GM19468 (cell line): ENCODE data around the gene HDAC1.

Experiments used
- ATAC-seq: cut with Tn5 transposase; IDR thresholded peaks from one replicate; pipeline ENCODE4 v1.9.1; 2021; ENCODE audit warnings: mild to moderate bottlenecking, moderate library complexity, moderate number of reproducible peaks; ENCODE audit not compliant: unreplicated experiment; ENCODE audit errors: extremely low read depth

Gene HDAC1

GRCh38 chr1:32321712-32322291 lies 29.9 kb downstream of the HDAC1 start:
- ATAC-seq, result no peak

- no peak for ATAC-seq
These were observed 35.3 kb downstream of the HDAC1 start for GRCh38 chr1:32327204-32327603.

DNA sequence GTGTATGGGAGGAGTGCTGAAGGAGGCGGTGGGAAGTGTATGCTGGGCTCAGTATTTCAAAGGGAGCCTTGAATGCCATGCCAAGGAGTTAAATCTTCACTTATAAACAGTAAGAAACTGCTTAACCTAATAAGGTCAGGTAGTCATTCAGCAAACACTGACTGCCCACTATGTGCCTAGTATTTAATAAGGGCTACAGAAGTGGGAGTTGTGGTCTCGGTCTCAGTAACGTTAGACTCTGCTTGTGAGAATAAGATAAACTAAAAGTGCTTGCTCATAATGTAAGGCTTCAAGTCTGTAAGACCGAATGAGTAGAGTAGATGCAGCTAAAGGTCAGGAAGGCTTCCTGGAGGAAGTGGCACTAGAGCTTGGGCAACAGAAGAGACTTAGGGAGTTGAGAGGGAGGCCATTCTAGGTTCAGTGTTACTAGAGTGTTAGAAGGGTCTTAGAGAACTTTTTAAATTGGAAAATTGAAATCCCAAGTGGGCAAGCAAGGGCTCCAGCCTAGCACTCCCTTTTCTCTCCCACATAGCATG lies 38.1 kb downstream of the HDAC1 start:
- no peak for ATAC-seq

DNA sequence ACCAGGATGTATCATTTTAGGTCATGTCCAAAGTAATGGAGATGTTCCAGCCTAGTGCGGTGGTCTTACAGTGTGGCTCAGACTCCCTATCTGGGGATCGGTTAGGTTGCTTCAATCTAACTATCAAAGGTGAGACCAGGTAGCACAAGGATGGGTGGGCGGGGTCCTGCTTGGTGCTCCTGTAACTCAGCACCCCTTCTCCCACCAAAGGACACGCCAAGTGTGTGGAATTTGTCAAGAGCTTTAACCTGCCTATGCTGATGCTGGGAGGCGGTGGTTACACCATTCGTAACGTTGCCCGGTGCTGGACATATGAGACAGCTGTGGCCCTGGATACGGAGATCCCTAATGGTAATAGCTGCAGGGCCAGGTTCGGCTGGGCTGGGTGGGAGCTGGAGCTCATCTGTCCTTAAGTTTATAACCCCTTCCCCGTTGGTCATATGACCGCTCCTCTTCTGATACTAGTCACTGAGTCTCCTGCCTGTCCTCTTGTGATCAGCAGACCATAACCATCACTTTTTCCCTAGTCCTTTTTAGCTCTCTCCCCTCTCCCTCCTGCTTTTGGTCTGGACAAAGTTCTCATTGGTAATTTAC lies 38.8 kb downstream of the HDAC1 start:
- ATAC-seq, result no peak

DNA sequence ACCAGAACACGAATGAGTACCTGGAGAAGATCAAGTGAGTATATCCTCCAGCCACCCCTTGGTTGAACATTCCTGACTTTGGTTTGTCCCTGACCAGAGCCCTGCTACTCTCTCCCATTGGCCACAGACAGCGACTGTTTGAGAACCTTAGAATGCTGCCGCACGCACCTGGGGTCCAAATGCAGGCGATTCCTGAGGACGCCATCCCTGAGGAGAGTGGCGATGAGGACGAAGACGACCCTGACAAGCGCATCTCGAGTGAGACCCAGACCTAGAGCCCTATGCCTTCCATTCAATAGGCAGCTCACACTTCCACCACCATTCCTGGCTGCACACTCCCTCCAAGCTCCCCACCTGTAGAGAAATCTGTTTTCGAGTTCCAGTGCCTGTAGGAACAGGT lies 39.7 kb downstream of the HDAC1 start:
- no peak for ATAC-seq

DNA sequence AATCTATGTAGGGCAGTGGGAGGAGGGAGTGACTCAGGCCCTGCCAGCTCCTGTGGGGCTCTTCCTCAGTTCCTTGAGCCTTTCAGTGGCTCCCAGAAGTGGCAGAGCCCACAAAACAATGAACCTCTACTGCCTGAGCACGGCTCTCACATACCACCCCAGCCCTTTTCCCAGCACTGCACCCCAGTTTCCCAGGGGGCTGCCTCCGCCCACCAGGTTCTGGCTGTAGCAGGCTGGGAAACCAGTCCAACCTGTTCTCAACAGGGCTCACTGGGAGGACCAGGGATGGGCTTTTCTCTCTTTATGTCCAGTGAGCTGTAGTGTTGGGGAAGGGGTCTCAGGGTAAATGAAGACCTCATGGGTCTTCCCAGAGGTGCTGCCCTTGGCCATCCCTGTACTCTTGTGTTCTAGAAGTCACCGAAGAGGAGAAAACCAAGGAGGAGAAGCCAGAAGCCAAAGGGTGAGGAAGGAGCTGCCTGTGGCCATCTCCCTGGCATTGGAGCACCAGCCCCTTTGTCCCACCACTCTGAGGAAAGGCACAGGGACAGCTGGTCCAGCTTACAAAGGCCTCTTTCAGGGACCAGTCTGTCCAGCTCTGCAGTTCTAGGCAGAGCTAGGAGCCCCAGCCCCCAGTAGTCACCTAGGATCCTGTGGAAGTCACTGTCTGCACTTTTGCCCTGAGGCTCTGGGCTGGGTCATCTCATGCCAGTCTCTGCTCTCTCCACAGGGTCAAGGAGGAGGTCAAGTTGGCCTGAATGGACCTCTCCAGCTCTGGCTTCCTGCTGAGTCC lies 40.6 kb downstream of the HDAC1 start:
- no peak for ATAC-seq

DNA sequence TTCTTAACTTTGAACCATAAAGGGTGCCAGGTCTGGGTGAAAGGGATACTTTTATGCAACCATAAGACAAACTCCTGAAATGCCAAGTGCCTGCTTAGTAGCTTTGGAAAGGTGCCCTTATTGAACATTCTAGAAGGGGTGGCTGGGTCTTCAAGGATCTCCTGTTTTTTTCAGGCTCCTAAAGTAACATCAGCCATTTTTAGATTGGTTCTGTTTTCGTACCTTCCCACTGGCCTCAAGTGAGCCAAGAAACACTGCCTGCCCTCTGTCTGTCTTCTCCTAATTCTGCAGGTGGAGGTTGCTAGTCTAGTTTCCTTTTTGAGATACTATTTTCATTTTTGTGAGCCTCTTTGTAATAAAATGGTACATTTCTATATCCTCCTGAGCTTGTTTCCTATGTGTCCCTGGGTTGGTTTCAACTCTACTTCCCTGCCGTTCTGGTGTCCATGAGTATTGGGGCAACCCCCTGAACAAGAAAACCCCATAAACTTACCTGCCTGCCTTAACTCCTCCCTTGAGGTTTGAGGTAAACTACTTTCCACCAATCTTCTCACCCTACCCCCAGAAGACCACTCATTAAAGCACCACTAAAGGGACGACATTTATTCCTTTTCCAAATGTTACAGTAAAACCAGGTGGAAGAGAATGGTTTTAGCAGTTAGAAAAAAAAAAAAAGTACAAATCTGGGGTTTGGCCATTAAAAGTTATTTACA lies 41.5 kb downstream of the HDAC1 start:
- ATAC-seq, result no peak

DNA sequence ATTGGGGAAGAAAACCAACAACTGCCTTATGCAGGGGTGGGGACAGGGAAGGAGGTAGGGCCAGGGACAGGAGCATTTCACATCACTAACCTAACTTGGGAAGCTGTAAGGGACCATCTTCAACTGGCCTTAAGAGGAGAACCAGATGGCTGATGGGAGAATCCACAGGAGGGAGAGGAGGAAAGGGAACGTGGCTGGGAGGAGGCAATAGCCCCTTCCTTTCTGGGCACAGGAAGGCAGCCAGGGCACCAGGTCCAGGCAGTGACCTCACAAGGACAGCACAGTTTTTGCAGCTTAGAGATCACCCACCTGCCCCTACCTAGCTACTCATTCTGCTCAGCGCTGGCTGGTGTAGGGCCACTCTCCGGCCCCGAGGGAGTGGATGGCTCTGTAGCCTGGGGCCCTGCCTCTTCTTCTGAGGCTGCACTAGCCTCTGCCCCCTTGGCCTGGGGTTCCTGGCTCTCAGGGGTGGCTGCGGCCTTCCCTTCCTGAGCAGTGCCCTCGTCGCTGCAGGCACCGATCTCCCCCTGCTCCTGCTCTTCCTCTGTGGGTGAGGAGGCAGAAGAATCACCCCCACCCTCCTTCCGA lies 42.5 kb downstream of the HDAC1 start:
- ATAC-seq, result no peak

DNA sequence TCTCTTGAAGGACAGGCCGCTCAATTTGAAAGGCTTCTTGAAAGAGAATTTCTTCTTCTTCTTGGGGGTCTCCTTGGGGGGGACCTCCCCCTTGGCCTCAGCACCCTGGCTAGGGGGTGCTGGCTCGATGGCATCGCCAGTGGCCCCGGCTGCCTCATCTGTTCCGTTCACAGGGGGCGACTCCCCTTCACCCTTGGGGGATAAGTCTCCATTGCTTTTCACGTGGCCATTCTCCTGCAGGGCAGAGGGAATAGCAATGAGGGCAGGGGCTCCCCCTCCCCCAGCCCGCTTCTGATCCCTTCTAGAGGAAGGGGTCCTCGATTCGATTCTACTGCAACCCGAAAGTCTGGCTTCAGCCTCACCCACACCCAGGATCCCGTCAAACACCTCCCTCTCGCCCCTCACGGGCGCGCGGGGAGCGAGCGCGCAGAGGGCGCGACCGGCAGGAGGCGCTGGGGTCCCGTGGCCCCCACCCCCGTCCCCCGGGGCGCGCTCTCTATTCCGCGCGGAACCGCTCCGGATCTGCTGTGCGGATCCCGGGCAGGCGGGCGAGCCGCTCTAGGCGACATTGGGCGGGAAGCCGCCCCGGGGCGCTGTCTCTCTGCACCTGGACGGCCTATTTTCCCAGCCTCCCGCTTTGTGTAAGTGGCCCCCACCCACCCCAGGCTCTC lies 43.1 kb downstream of the HDAC1 start:
- ATAC-seq, result no peak

DNA sequence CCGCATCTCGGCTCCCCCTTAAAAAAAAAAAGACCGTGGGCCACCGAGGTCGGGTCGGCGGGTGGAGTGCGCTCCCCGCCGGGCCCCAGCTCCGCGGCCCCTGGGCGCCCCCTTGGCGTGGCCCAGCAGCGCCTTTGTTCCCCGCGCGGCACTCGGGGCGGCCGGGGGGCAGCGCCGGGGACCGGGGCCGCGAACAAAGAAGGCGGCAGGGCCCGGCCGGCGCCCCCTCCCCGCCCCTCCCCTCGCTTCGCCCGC lies 43.6 kb downstream of the HDAC1 start:
- ATAC-seq, result no peak

DNA sequence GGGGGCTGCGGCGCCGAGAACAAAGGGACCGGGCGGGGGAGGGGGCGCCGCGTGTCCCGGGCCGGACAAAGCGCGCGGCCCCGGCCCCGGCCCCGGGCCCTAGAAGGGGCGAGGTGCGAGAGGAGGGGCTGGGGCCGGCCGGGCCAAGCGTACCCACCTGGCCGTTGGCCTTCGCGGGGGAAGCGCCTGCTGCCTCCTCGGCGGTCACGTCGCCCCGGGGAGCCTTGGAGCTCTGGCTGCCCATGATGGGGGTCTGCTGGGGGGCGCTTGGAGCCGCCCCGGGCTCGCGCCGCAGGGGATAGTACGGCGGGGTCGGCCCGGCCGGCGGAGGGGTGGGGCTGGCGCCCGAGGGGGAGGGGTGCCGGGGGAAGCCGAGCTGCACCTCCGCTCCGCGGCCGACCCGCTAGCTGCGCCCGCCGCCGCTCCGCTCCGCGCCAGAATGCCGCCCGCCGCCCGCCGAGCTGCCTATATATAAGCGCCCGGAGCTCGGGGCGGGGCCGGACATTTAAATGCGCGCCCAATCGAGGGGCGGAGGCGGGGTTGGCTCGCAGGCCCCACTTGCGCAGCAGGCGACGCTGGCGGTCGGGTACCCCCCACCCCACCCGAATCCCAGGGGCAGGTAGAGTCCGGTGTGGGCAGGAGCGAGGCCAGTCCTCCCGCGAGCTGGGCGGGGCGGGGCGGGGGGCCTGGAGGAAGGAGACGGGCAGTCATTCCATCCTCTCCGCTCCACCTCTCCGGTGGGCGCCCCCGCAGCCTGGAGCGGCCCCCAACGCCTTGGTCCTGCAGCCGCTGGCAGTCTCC lies 44.1 kb downstream of the HDAC1 start, which contains the start of gene MARCKSL1:
Gene MARCKSL1, minus strand, starts transcription at position 444 of the 801 bp plus-strand sequence. Its CDS starts 200 bp downstream, at position 244.
- ATAC-seq, result no peak

DNA sequence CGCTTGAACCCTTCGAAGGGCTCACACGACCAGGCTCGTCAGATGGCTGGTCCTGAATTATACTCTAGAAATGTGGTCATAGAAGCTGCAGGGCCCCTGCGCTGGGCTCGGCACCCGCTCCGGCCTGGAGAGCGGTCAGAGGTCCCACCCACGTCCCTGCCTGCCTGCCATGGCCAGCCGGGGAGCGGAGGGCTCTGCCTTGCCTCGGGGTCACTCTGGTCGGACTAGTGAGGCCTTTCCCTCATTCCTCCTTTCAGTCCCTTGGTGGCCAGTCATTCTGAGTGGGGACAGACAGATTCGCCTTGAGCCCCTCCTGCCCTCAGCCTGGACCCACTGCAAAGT lies 44.7 kb downstream of the HDAC1 start:
- no peak for ATAC-seq

GRCh38 chr1:32336963-32337675 lies 45.2 kb downstream of the HDAC1 start:
- ATAC-seq, result no peak

DNA sequence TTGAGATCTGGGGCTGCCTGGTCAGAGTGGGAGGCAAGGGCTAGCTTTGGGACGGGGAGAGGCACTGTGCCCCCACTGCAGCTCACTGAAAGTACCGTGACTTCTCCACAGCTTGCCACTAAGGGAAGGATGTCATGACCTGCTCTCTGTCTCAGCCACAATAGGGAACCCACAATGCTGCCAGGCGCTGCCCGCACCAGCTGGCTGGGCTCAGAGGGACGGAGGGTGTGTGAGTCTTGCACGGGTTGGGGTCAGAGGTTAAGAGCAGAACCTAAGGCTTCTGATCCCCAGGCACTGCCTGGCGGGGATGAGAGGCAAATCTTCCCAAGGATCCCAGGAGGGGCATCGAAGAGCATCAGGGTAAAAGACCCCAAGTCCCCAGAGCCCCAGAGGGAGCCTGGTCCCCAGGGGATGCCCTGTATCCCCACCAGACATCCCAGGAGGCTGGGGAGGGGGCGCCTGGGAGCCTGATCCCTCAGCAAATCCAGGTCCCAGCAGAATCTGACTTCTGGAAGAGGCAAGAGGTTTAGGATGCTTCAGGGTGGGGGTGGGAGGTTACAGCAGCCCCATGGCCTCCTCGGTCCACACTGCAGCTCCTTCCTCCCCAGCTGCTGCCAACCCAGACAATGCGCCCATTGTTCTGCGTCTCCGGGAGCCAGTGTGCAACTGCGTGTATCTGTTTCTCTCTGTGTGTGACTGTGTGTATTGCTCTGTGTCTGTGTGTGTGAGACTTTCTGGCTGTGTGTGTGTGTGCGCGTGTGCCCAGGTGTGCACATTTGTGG lies 46.2 kb downstream of the HDAC1 start:
- ATAC-seq, result no peak

GRCh38 chr1:32338637-32339145 lies 46.8 kb downstream of the HDAC1 start:
- ATAC-seq, result no peak

GRCh38 chr1:32339363-32339978 lies 47.6 kb downstream of the HDAC1 start:
- no peak for ATAC-seq

GRCh38 chr1:32341186-32341757 lies 49.4 kb downstream of the HDAC1 start:
- no peak for ATAC-seq
